ENCODE measurements around the gene RUBCNL.

Gene RUBCNL

DNA sequence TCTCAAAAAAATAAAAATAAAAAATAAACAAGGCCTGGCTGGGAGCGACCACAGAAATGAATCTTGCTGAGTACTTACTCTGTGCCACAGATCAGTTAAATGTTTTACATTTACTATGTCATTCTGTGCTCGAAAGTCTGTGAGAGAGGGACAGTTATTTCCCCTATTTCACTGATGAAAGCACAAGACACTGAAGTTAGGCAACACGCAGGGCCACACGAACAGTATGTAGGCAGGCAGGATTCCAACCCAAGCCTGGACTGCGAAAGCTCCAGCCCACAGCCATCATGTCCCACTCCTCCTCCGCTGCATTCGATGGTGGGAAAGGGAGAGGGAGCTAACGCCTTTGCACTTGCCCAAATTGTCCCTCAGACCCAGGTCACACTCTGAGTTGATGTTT, 34.2 kb downstream of the RUBCNL start:
- no peaks in the 10 kb centered on the region for H3K9me2 ChIP-seq (replicated peaks; ENCODE audit: low read depth, low read length)
- no peaks in the 10 kb centered on the region for H3K9me3 ChIP-seq (ENCODE audit: insufficient read depth, low read depth, low read length)
- H3K79me2 ChIP-seq (ENCODE audit: insufficient read depth, low read length) = no peaks in the 10 kb centered on the region
- TF ChIP-seq, protein P1, sequence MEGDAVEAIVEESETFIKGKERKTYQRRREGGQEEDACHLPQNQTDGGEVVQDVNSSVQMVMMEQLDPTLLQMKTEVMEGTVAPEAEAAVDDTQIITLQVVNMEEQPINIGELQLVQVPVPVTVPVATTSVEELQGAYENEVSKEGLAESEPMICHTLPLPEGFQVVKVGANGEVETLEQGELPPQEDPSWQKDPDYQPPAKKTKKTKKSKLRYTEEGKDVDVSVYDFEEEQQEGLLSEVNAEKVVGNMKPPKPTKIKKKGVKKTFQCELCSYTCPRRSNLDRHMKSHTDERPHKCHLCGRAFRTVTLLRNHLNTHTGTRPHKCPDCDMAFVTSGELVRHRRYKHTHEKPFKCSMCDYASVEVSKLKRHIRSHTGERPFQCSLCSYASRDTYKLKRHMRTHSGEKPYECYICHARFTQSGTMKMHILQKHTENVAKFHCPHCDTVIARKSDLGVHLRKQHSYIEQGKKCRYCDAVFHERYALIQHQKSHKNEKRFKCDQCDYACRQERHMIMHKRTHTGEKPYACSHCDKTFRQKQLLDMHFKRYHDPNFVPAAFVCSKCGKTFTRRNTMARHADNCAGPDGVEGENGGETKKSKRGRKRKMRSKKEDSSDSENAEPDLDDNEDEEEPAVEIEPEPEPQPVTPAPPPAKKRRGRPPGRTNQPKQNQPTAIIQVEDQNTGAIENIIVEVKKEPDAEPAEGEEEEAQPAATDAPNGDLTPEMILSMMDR (conservative IDR thresholded peaks at IDR 0.05; ENCODE audit: low read length) = no peak
- no peak for TF ChIP-seq EZH2phosphoT487 (IDR thresholded peaks at IDR 0.05; ENCODE audit: borderline replicate concordance)
- H3K9ac ChIP-seq (ENCODE audit: low read depth, low read length, poor library complexity, severe bottlenecking) = no peak overlapping the region
- H3K27me3 ChIP-seq (ENCODE audit: insufficient read depth, low read length, poor library complexity, severe bottlenecking) = no peaks in the 10 kb centered on the region
- H3K4me3 ChIP-seq (ENCODE audit: low read length, poor library complexity, severe bottlenecking) = no peak overlapping the region
- no peak overlapping the region for H3K4me2 ChIP-seq (ENCODE audit: low read depth, low read length, poor library complexity, severe bottlenecking)
- H3K36me3 ChIP-seq (ENCODE audit: insufficient read depth, low read length) = peaks cover 13% of the 10 kb centered on the region; the same call in 1 of the 2 replicates
- no peaks in the 10 kb centered on the region for H3F3A ChIP-seq (ENCODE audit: low read depth)
- peaks cover 5% of the 10 kb centered on the region for H3K4me1 ChIP-seq (ENCODE audit: insufficient read depth, low read length, poor library complexity, severe bottlenecking)
- no peak overlapping the region for H2AFZ ChIP-seq (ENCODE audit: low read length)
- H4K20me1 ChIP-seq (ENCODE audit: insufficient read depth, low read length, poor library complexity, severe bottlenecking) = no peaks in the 10 kb centered on the region

DNA sequence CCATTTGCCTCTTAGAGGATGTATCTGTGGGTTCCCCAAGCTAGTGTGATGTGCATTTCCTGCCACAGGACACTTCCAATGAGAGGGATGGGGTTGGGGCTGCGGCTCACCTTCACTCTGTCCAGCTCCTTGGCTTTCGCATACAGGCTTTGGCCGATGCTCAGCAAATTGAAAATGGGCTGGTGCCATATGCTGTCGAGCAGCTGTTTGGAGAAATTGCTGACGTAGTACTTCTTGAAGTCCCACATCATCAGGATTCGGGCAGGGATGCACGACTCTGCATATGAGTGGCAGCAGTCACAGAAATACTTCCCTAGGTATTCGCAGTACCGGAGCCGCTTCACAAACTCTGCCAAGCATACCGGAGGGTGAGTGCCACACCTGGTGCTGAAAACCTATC, 37.0 kb downstream of the RUBCNL start:
- Histone ChIP-seq H3K36me3 (ENCODE audit: insufficient read depth, low read length) (peaks cover 10% of the 10 kb centered on the region; the same call in 1 of the 2 replicates), H4K20me1 (ENCODE audit: insufficient read depth, low read length, poor library complexity, severe bottlenecking) (no peaks in the 10 kb centered on the region), H3K79me2 (ENCODE audit: insufficient read depth, low read length) (no peaks in the 10 kb centered on the region), H3K27me3 (ENCODE audit: insufficient read depth, low read length, poor library complexity, severe bottlenecking) (no peaks in the 10 kb centered on the region), H3F3A (ENCODE audit: low read depth) (no peaks in the 10 kb centered on the region), H3K4me3 (ENCODE audit: low read length, poor library complexity, severe bottlenecking) (no peak overlapping the region), H3K4me1 (ENCODE audit: insufficient read depth, low read length, poor library complexity, severe bottlenecking) (peaks cover 5% of the 10 kb centered on the region), H3K9ac (ENCODE audit: low read depth, low read length, poor library complexity, severe bottlenecking) (no peak overlapping the region), H3K4me2 (ENCODE audit: low read depth, low read length, poor library complexity, severe bottlenecking) (no peak overlapping the region), H2AFZ (ENCODE audit: low read length) (no peak overlapping the region), H3K9me2 (replicated peaks; ENCODE audit: low read depth, low read length) (no peaks in the 10 kb centered on the region), H3K9me3 (ENCODE audit: insufficient read depth, low read depth, low read length) (no peaks in the 10 kb centered on the region)
- TF ChIP-seq EZH2phosphoT487 (IDR thresholded peaks at IDR 0.05; ENCODE audit: borderline replicate concordance) = no peak
- TF ChIP-seq, protein P1 (conservative IDR thresholded peaks at IDR 0.05; ENCODE audit: low read length) = no peak

- Histone ChIP-seq H3K4me1 (ENCODE audit: insufficient read depth, low read length, poor library complexity, severe bottlenecking) (no peaks in the 10 kb centered on the region), H3K9me3 (ENCODE audit: insufficient read depth, low read depth, low read length) (no peaks in the 10 kb centered on the region), H3K27me3 (ENCODE audit: insufficient read depth, low read length, poor library complexity, severe bottlenecking) (no peaks in the 10 kb centered on the region), H3K36me3 (ENCODE audit: insufficient read depth, low read length) (peaks cover 13% of the 10 kb centered on the region; the same call in 1 of the 2 replicates), H3K9me2 (replicated peaks; ENCODE audit: low read depth, low read length) (no peaks in the 10 kb centered on the region), H3K79me2 (ENCODE audit: insufficient read depth, low read length) (no peaks in the 10 kb centered on the region), H3K4me3 (ENCODE audit: low read length, poor library complexity, severe bottlenecking) (no peak overlapping the region), H4K20me1 (ENCODE audit: insufficient read depth, low read length, poor library complexity, severe bottlenecking) (no peaks in the 10 kb centered on the region), H2AFZ (ENCODE audit: low read length) (no peak overlapping the region), H3F3A (ENCODE audit: low read depth) (no peaks in the 10 kb centered on the region), H3K4me2 (ENCODE audit: low read depth, low read length, poor library complexity, severe bottlenecking) (no peak overlapping the region), H3K9ac (ENCODE audit: low read depth, low read length, poor library complexity, severe bottlenecking) (no peak overlapping the region)
- TF ChIP-seq EZH2phosphoT487 (IDR thresholded peaks at IDR 0.05; ENCODE audit: borderline replicate concordance) = no peak
- TF ChIP-seq, protein P1 (conservative IDR thresholded peaks at IDR 0.05; ENCODE audit: low read length) = no peak
Observed at GRCh38 chr13:46348961-46349360, 38.1 kb downstream of the RUBCNL start.

All from Loucy (cell line).